ENCODE results near the gene RXRA.

- TF ChIP-seq CTCF (IDR thresholded peaks at IDR 0.05) (no peak), TCF7L2 (IDR thresholded peaks at IDR 0.05; ENCODE audit: low read depth, low read length) (no peak)
Measured at GRCh38 chr9:134469041-134469875, 143.0 kb downstream of the RXRA start.

Measured in Panc1 (cell line).